Measurements from ENCODE around the gene MYO7A. TPM values are rescaled to one million over a fixed set of nuclear protein-coding genes. Genes with fewer than 3 reads are reported as not detected.
A peak's percentile ranks its signal among the peaks of the same experiment; 100 is the strongest.

Gene MYO7A
- total RNA-seq, 1 experiment from 2014 or later: 2.5 TPM

DNA sequence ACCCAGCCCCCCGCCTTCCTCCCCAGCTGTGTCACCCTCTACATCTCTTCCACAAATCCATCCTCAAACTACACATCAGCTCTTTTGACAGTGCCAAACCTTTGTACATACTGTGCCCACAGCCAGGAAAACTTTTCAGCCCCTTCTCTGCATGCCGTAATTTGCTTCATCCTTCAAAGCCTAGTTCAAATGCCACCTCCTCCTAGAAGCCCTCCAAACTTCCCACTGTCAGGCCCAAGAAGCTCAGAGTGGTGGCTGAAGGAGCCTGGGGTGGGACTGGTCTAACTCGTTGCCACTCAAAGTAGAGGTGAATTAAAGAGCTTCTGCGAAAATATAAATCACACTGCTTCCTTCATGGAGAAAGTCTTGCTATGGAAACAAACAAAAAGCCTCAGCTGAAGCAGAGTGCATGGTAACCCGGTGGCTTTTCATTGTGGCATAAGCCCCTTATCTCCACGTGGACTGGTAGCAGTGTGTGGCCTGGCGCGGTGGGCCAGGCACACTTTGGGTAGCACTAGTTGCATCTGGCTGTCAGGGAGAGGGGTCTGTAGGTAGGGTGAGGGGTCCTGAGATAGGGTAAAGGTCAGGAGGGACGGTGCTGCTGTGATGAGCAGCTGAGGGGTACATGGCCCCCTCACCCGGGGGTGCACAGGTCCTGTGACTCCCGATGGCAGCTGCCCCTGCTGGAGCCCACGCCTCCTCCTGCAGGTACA is 76.9 kb downstream of the MYO7A start:
- H3K27ac Mint-ChIP-seq: no peak overlapping the region
- H3K4me1 Mint-ChIP-seq: peaks cover 4% of the 10 kb centered on the region; the same call in 1 of the 2 replicates
- no peak for TF ChIP-seq IRF1 (CRISPR knock-in tag; IDR thresholded peaks at IDR 0.05)
- no peak overlapping the region for H3K4me3 Mint-ChIP-seq
- ChIA-PET POLR2A (no interaction called here), CTCF (interaction anchor here (0.5 to 1.9 kb wide), 5 partner anchors 8 to 1527 kb away, joined by 3 to 7 read pairs (median 5); partner anchors contain the start of gene MYO7A)
- H3K9me3 Mint-ChIP-seq: no peaks in the 10 kb centered on the region
- no peaks in the 10 kb centered on the region for H3K36me3 Mint-ChIP-seq
- ATAC-seq (no peak), DNase-seq (ENCODE audit: low spot score) (no peak)
- no peaks in the 10 kb centered on the region for H3K27me3 Mint-ChIP-seq (ENCODE audit: low read depth)

DNA sequence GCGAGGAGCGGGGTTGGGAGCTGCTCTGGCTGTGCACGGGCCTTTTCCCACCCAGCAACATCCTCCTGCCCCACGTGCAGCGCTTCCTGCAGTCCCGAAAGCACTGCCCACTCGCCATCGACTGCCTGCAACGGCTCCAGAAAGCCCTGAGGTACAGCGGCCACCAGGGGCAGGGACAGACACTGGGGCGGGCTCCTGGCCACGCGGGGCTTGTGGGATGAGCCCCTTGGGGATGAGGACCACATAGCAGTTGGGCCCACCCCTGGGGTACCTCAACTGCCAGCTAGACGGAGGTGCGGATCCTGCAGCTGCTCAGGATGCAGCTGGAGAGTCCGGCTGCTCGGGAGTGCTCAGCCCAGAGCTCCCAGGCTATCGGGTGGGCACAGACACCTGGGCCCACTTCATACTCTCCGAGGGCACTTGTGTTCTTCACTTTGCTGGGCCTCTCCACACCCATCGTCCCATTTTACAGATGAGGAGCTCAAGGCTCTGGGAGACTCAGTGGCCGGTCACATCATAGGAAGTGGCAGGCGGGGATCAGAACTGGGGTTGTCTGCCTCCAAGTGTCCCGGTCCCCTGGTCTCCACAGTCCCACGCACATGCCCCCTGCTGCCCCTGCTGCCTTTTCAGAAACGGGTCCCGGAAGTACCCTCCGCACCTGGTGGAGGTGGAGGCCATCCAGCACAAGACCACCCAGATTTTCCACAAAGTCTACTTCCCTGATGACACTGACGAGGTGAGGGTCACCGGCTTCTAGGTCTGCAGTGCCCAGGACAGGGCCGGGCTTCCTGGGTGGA is 77.6 kb downstream of the MYO7A start:
- Mint-ChIP-seq H3K27me3 (ENCODE audit: low read depth) (no peaks in the 10 kb centered on the region), H3K9me3 (no peaks in the 10 kb centered on the region), H3K27ac (no peak overlapping the region), H3K4me1 (peaks cover 4% of the 10 kb centered on the region; the same call in 1 of the 2 replicates), H3K36me3 (no peaks in the 10 kb centered on the region), H3K4me3 (no peak overlapping the region)
- POLR2A ChIA-PET: no interaction called here
- CTCF ChIA-PET: interaction anchor here (0.5 to 1.9 kb wide), 3 partner anchors 79 to 1528 kb away, joined by 3 to 7 read pairs (median 5); no protein-coding TSS in a partner anchor
- peak; percentile 25 for DNase-seq (ENCODE audit: low spot score)
- ATAC-seq: peak; percentile 29; the same call in 1 of the 2 replicates
- TF ChIP-seq MYBL2 (CRISPR knock-in tag; IDR thresholded peaks at IDR 0.05) (no peak), FOXP1 (CRISPR knock-in tag; IDR thresholded peaks at IDR 0.05; ENCODE audit: borderline replicate concordance) (no peak), RORB (CRISPR knock-in tag; IDR thresholded peaks at IDR 0.05) (no peak), ZNF121 (CRISPR knock-in tag; IDR thresholded peaks at IDR 0.05) (no peak), ESRRA (CRISPR knock-in tag; IDR thresholded peaks at IDR 0.05; ENCODE audit: borderline replicate concordance) (no peak), ZNF532 (CRISPR knock-in tag; IDR thresholded peaks at IDR 0.05; ENCODE audit: borderline replicate concordance) (no peak), ZNF219 (CRISPR knock-in tag; IDR thresholded peaks at IDR 0.05; ENCODE audit: borderline replicate concordance) (no peak), E2F5 (CRISPR knock-in tag; IDR thresholded peaks at IDR 0.05) (no peak), IRF1 (CRISPR knock-in tag; IDR thresholded peaks at IDR 0.05) (no peak), ZNF281 (CRISPR knock-in tag; IDR thresholded peaks at IDR 0.05) (no peak), NR1H2 (CRISPR knock-in tag; IDR thresholded peaks at IDR 0.05) (no peak)
- TF ChIP-seq, protein P1, sequence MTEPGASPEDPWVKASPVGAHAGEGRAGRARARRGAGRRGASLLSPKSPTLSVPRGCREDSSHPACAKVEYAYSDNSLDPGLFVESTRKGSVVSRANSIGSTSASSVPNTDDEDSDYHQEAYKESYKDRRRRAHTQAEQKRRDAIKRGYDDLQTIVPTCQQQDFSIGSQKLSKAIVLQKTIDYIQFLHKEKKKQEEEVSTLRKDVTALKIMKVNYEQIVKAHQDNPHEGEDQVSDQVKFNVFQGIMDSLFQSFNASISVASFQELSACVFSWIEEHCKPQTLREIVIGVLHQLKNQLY (CRISPR knock-in tag; IDR thresholded peaks at IDR 0.05): no peak
- TF ChIP-seq, protein P2, sequence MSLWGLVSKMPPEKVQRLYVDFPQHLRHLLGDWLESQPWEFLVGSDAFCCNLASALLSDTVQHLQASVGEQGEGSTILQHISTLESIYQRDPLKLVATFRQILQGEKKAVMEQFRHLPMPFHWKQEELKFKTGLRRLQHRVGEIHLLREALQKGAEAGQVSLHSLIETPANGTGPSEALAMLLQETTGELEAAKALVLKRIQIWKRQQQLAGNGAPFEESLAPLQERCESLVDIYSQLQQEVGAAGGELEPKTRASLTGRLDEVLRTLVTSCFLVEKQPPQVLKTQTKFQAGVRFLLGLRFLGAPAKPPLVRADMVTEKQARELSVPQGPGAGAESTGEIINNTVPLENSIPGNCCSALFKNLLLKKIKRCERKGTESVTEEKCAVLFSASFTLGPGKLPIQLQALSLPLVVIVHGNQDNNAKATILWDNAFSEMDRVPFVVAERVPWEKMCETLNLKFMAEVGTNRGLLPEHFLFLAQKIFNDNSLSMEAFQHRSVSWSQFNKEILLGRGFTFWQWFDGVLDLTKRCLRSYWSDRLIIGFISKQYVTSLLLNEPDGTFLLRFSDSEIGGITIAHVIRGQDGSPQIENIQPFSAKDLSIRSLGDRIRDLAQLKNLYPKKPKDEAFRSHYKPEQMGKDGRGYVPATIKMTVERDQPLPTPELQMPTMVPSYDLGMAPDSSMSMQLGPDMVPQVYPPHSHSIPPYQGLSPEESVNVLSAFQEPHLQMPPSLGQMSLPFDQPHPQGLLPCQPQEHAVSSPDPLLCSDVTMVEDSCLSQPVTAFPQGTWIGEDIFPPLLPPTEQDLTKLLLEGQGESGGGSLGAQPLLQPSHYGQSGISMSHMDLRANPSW (CRISPR knock-in tag; conservative IDR thresholded peaks at IDR 0.05; ENCODE audit: low read depth): no peak
- TF ChIP-seq, protein P3, sequence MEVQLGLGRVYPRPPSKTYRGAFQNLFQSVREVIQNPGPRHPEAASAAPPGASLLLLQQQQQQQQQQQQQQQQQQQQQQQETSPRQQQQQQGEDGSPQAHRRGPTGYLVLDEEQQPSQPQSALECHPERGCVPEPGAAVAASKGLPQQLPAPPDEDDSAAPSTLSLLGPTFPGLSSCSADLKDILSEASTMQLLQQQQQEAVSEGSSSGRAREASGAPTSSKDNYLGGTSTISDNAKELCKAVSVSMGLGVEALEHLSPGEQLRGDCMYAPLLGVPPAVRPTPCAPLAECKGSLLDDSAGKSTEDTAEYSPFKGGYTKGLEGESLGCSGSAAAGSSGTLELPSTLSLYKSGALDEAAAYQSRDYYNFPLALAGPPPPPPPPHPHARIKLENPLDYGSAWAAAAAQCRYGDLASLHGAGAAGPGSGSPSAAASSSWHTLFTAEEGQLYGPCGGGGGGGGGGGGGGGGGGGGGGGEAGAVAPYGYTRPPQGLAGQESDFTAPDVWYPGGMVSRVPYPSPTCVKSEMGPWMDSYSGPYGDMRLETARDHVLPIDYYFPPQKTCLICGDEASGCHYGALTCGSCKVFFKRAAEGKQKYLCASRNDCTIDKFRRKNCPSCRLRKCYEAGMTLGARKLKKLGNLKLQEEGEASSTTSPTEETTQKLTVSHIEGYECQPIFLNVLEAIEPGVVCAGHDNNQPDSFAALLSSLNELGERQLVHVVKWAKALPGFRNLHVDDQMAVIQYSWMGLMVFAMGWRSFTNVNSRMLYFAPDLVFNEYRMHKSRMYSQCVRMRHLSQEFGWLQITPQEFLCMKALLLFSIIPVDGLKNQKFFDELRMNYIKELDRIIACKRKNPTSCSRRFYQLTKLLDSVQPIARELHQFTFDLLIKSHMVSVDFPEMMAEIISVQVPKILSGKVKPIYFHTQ (CRISPR knock-in tag; IDR thresholded peaks at IDR 0.05): no peak
